ENCODE results near the gene MCM3AP.

Gene MCM3AP

GRCh38 chr21:46285206-46285661 is at the start of gene MCM3AP:
TSS of gene MCM3AP (minus strand) at chr21:46285611. CDS start at chr21:46285286, 325 bp downstream.
- DNase-seq = no peak

GRCh38 chr21:46334351-46335140 is 49.1 kb upstream of the MCM3AP start:
- no peak for DNase-seq

- DNase-seq = no peak
These were observed 44.4 kb upstream of the MCM3AP start for GRCh38 chr21:46329796-46330195.

GRCh38 chr21:46328151-46328550 is 42.7 kb upstream of the MCM3AP start:
- no peak for DNase-seq

- DNase-seq = no peak
These were observed 42.3 kb upstream of the MCM3AP start for GRCh38 chr21:46327711-46328110.

GRCh38 chr21:46326110-46326703 is 40.8 kb upstream of the MCM3AP start:
- DNase-seq = no peak

GRCh38 chr21:46325073-46325912 is 39.9 kb upstream of the MCM3AP start:
- DNase-seq = peak; percentile 46 to 48

- DNase-seq = peak; percentile 88 to 90
These were observed 39.1 kb upstream of the MCM3AP start for GRCh38 chr21:46324390-46325072.

- DNase-seq = peak; percentile 97
These were observed 38.4 kb upstream of the MCM3AP start, which contains the start of the genes C21orf58 and PCNT for GRCh38 chr21:46323710-46324389. TSS of gene C21orf58 (minus strand) at chr21:46323870. CDS start at chr21:46322738, 1,132 bp downstream. TSS of gene PCNT (plus strand) at chr21:46324156. CDS start at chr21:46324229, 73 bp downstream.

- DNase-seq = peak; percentile 20 to 40
These were observed 37.9 kb upstream of the MCM3AP start for GRCh38 chr21:46323227-46323709.

- peak; percentile 22 to 38 for DNase-seq
These were observed 37.2 kb upstream of the MCM3AP start for GRCh38 chr21:46322351-46323226.

GRCh38 chr21:46320331-46320801 is 35.0 kb upstream of the MCM3AP start:
- DNase-seq = no peak

GRCh38 chr21:46319186-46319585 is 33.8 kb upstream of the MCM3AP start:
- no peak for DNase-seq

GRCh38 chr21:46318464-46318845 is 33.0 kb upstream of the MCM3AP start:
- DNase-seq = no peak

- no peak for DNase-seq
These were observed 32.5 kb upstream of the MCM3AP start for GRCh38 chr21:46317710-46318463.

GRCh38 chr21:46316708-46317324 is 31.4 kb upstream of the MCM3AP start:
- DNase-seq = no peak

GRCh38 chr21:46314441-46315020 is 29.1 kb upstream of the MCM3AP start:
- no peak for DNase-seq

GRCh38 chr21:46312949-46313348 is 27.5 kb upstream of the MCM3AP start:
- no peak for DNase-seq

- no peak for DNase-seq
These were observed 26.2 kb upstream of the MCM3AP start for GRCh38 chr21:46311568-46311967.
